Brain microvascular endothelial cell (primary cell): ENCODE results near the gene SPTAN1.

Experiments used
- DNase-seq: peaks from one replicate; pipeline ENCODE4 v3.0.0-alpha.2; 2020
- H3K27ac ChIP-seq: fragments of 250-450 bp; sonication (Bioruptor Pico); 2 replicates; pipeline ENCODE4 v1.5.1; 2020; ENCODE audit warnings: mild to moderate bottlenecking, moderate library complexity
- H3K27me3 ChIP-seq: fragments of 250-450 bp; sonication (Bioruptor Pico); replicated peaks from 2 replicates; pipeline ENCODE4 v1.5.1; 2020; ENCODE audit warnings: mild to moderate bottlenecking
- H3K36me3 ChIP-seq: fragments of 250-450 bp; sonication (Bioruptor Pico); replicated peaks from 2 replicates; pipeline ENCODE4 v1.5.1; 2020; ENCODE audit warnings: mild to moderate bottlenecking
- H3K4me3 ChIP-seq: 2 replicates; pipeline ENCODE4 v1.5.1; 2011; ENCODE audit warnings: low read depth, mild to moderate bottlenecking, control low read depth, low read length, moderate library complexity
- in situ Hi-C: cut with HindIII; loops from 2 replicates; pipeline ENCODE4 v1.10.0; 2017; ENCODE audit warnings: low sequenced_read_pairs, low pct_ligation_motif_present
- TF ChIP-seq, protein P1 (sequence below): IDR thresholded peaks from 2 replicates; pipeline ENCODE4 v1.5.1; 2011; ENCODE audit warnings: low read depth, mild to moderate bottlenecking, moderate library complexity, low read length, control low read depth, inconsistent platforms; ENCODE audit errors: missing control alignments

SPTAN1 gene

DNA sequence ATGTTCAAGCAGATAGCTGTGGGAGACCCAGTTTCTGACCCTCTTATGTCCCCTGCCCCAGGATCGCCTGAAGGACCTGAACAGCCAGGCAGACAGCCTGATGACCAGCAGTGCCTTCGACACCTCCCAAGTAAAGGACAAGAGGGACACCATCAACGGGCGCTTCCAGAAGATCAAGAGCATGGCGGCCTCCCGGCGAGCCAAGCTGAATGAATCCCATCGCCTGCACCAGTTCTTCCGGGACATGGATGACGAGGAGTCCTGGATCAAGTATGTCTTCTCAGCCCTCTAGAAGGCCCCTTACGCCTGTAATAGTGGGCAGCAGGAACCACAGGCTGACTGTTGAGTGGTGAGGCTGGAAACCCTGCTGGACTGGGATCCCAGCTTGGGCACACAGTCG is 63.2 kb downstream of the SPTAN1 start:
- TF ChIP-seq, protein P1, sequence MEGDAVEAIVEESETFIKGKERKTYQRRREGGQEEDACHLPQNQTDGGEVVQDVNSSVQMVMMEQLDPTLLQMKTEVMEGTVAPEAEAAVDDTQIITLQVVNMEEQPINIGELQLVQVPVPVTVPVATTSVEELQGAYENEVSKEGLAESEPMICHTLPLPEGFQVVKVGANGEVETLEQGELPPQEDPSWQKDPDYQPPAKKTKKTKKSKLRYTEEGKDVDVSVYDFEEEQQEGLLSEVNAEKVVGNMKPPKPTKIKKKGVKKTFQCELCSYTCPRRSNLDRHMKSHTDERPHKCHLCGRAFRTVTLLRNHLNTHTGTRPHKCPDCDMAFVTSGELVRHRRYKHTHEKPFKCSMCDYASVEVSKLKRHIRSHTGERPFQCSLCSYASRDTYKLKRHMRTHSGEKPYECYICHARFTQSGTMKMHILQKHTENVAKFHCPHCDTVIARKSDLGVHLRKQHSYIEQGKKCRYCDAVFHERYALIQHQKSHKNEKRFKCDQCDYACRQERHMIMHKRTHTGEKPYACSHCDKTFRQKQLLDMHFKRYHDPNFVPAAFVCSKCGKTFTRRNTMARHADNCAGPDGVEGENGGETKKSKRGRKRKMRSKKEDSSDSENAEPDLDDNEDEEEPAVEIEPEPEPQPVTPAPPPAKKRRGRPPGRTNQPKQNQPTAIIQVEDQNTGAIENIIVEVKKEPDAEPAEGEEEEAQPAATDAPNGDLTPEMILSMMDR, result no peak
- in situ Hi-C loops, result no loop called here
- Histone ChIP-seq H3K36me3 (peaks cover 98% of the 10 kb centered on the region), H3K4me3 (no peak overlapping the region), H3K27ac (no peak overlapping the region), H3K27me3 (no peaks in the 10 kb centered on the region)
- no peak for DNase-seq

DNA sequence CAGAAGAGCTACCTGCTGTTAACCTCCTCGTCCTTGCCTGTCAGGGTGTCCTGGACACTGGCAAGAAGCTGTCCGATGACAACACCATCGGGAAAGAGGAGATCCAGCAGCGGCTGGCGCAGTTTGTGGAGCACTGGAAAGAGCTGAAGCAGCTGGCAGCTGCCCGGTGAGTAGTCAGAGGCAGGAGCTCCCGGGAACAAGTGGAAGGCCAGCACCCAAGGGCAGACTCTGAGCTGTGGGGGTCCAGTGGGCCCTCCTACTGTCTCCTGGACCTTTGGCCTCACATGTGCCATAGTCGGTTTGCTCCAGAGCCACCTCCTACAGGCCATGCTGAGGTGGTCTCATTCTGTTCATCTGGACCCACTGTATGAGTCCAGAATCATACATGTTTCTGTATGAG is 65.6 kb downstream of the SPTAN1 start:
- in situ Hi-C loops, result no loop called here
- H3K27ac ChIP-seq, result no peak overlapping the region
- H3K27me3 ChIP-seq, result no peaks in the 10 kb centered on the region
- peaks cover 98% of the 10 kb centered on the region for H3K36me3 ChIP-seq
- no peak for DNase-seq
- TF ChIP-seq, protein P1, result no peak
- no peak overlapping the region for H3K4me3 ChIP-seq

DNA sequence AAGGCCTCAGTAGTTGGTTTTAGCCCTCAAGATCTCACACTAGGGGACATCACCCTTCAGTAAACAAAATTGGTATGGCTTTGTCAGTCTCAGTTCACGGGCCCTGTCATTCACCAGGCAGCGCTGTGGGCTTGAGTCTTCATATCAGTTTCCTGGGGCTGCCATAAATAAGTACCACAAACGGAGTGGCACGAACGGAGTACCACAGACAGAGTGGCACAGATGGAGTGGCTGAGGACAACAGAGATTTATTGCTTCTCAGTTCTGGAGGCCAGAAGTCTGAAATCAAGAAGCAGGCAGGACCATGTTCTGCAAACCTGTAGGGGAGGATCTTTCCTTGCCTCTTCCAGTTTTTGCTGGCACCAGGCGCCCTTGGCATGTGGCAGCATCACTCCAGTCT is 66.7 kb downstream of the SPTAN1 start:
- in situ Hi-C loops, result no loop called here
- H3K36me3 ChIP-seq, result peaks cover 91% of the 10 kb centered on the region
- H3K27me3 ChIP-seq, result no peaks in the 10 kb centered on the region
- DNase-seq, result no peak
- TF ChIP-seq, protein P1, result no peak
- no peak overlapping the region for H3K4me3 ChIP-seq
- no peak overlapping the region for H3K27ac ChIP-seq

DNA sequence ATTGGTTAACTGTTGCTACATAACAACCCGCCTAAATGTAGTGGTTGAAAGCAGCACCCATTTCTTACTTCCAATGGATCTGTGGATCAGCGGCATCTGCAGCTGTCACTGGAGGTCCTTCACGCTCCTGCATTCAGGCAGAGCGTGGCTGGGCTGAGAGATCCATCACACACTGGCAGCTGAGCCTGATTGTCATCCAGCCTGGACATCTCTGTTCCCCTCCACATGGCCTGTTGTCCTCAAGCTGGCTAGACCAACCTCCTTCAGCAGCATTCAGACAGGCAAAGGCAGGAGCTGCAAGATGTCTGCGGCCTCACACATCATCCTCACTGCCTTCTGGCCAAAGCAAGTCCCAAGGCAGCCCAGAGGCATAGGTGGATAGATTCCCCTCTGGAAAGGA is 67.4 kb downstream of the SPTAN1 start:
- H3K27me3 ChIP-seq, result no peaks in the 10 kb centered on the region
- H3K36me3 ChIP-seq, result peaks cover 91% of the 10 kb centered on the region
- in situ Hi-C loops, result no loop called here
- DNase-seq, result no peak
- no peak overlapping the region for H3K27ac ChIP-seq
- TF ChIP-seq, protein P1, result no peak
- H3K4me3 ChIP-seq, result no peak overlapping the region

DNA sequence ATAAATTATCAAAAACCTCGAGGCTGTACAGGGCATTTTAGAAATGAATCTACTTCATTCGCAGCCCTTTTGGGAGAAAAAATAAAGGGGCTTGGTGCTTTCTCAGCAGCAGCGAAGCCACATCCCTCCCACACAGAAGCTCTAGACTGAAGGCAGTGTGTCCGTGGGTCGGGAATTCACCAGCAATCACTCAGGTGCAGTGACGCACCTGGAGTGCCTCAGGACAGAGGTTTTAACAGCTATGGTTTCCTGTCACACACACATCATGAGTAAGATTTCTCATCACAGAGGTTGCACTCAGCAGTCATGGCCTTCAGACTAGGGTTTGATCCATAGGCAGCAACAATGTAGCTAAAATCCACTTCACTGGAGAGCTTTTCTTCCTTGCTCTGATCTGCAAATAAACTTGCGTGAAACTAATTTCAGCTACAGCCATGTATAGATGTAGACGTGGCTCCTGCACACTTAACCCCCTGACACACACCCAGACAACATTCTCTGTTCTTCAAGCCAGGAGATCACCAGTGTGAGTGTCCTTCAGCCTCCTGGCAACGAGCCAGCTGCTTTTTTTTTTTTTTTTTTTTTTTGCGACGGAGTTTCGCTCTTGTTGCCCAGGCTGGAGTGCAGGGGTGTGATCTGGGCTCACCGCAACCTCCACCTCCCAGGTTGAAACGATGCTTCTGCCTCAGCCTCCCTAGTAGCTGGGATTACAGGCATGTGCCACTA is 69.5 kb downstream of the SPTAN1 start:
- TF ChIP-seq, protein P1, result no peak
- H3K4me3 ChIP-seq, result no peak overlapping the region
- in situ Hi-C loops, result no loop called here
- no peaks in the 10 kb centered on the region for H3K27me3 ChIP-seq
- H3K36me3 ChIP-seq, result peaks cover 91% of the 10 kb centered on the region
- no peak for DNase-seq
- no peak overlapping the region for H3K27ac ChIP-seq

DNA sequence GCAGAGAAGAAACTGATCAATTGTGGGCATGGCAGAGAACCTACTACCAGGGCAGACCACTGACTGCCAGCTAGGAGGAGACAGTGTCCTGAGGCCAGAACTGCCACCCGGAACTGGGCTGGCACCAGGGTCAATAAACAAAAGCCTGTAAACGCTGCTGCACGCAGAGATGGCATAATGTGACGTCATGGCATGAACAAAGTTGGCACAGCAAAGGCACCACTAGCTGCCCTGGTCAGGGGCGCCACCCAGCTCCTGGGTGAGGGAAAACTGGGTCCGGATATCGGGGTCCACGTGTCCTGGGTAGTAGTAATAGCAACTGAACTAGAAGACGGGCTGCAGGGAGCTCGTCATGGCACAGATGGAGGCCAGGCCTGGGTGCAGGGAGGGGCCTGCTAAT is 72.2 kb downstream of the SPTAN1 start:
- no peak overlapping the region for H3K4me3 ChIP-seq
- in situ Hi-C loops, result no loop called here

More for the DNA sequence above, 72.2 kb downstream of the SPTAN1 start:
- no peaks in the 10 kb centered on the region for H3K27me3 ChIP-seq
- DNase-seq, result no peak
- TF ChIP-seq, protein P1, result no peak
- peaks cover 93% of the 10 kb centered on the region for H3K36me3 ChIP-seq
- H3K27ac ChIP-seq, result no peak overlapping the region
